Measurements from ENCODE around the gene BANF1. TPM values are rescaled to one million over a fixed set of nuclear protein-coding genes. Genes with fewer than 3 reads are reported as not detected.

Gene BANF1
- total and polyA plus RNA-seq, 2 of the 13 experiments (the other 11 are each of a cell fraction or from before 2014, with no cell fraction given): 40.5 to 86.5 TPM

GRCh38 chr11:66045177-66045639 is 42.9 kb downstream of the BANF1 start (continued):
- TF ChIP-seq ARID5B (CRISPR knock-in tag; IDR thresholded peaks at IDR 0.05): peak; percentile 41; the same call in 1 of the 2 replicates
- no peak for TF ChIP-seq SOX6 (IDR thresholded peaks at IDR 0.05)
- TF ChIP-seq SOX6 (CRISPR knock-in tag; IDR thresholded peaks at IDR 0.05): no peak
- TF ChIP-seq MED1 (CRISPR knock-in tag; IDR thresholded peaks at IDR 0.05): no peak
- no peak for TF ChIP-seq TCF7L2 (IDR thresholded peaks at IDR 0.05; ENCODE audit: low read depth, low read length)
- TF ChIP-seq ZNF619 (CRISPR knock-in tag; IDR thresholded peaks at IDR 0.05): no peak
- TF ChIP-seq JARID2 (CRISPR knock-in tag; IDR thresholded peaks at IDR 0.05; ENCODE audit: insufficient replicate concordance): no peak
- TF ChIP-seq BRCA1 (CRISPR knock-in tag; IDR thresholded peaks at IDR 0.05): no peak
- TF ChIP-seq FOXJ3 (CRISPR knock-in tag; IDR thresholded peaks at IDR 0.05; ENCODE audit: borderline replicate concordance): no peak
- TF ChIP-seq KLF12 (CRISPR knock-in tag; IDR thresholded peaks at IDR 0.05; ENCODE audit: borderline replicate concordance): no peak
- TF ChIP-seq TGIF2 (CRISPR knock-in tag; IDR thresholded peaks at IDR 0.05): no peak
- TF ChIP-seq PLSCR1 (CRISPR knock-in tag; IDR thresholded peaks at IDR 0.05; ENCODE audit: borderline replicate concordance): no peak
- no peak for TF ChIP-seq GFI1 (CRISPR knock-in tag; IDR thresholded peaks at IDR 0.05; ENCODE audit: borderline replicate concordance)
- TF ChIP-seq AHR (CRISPR knock-in tag; IDR thresholded peaks at IDR 0.05): no peak
- no peak for TF ChIP-seq DNMT1 (CRISPR knock-in tag; IDR thresholded peaks at IDR 0.05)
- 0 out of 2 replicates have a peak, but pooled peaks have one; percentile 49 for TF ChIP-seq POGK (CRISPR knock-in tag; conservative IDR thresholded peaks at IDR 0.05)
- peak; percentile 24; the same call in 1 of the 2 replicates for TF ChIP-seq ELF1 (CRISPR knock-in tag; IDR thresholded peaks at IDR 0.05)
- no peak for TF ChIP-seq MAFG (CRISPR knock-in tag; IDR thresholded peaks at IDR 0.05)
- 0 out of 2 replicates have a peak, but pooled peaks have one; percentile 25 for TF ChIP-seq MTA1 (CRISPR knock-in tag; IDR thresholded peaks at IDR 0.05; ENCODE audit: borderline replicate concordance)
- no peak for TF ChIP-seq PRDM15 (CRISPR knock-in tag; IDR thresholded peaks at IDR 0.05)
- no peak for TF ChIP-seq BRD4 (CRISPR knock-in tag; IDR thresholded peaks at IDR 0.05)

All from HepG2 (cell line).